ENCODE measurements around the gene CA5B. TPM values are rescaled to one million over a fixed set of nuclear protein-coding genes. Genes with fewer than 3 reads are reported as not detected.

Gene CA5B
- total RNA-seq, 6 experiments from 2014 or later = 5.1 to 9.1 (median 7.1) TPM

GRCh38 chrX:15747626-15748173 is 9.6 kb downstream of the CA5B start:
- Mint-ChIP-seq H3K36me3 (ENCODE audit: low read depth) (no peaks in the 10 kb centered on the region), H3K4me3 (no peak overlapping the region), H3K27me3 (ENCODE audit: insufficient read depth) (no peaks in the 10 kb centered on the region; the same call in 1 of the 2 replicates), H3K27ac (no peak overlapping the region), H3K4me1 (ENCODE audit: low read depth) (peaks cover 34% of the 10 kb centered on the region), H3K9me3 (no peaks in the 10 kb centered on the region)
- TF ChIP-seq CTCF (IDR thresholded peaks at IDR 0.05) = no peak
- DNase-seq = no peak

GRCh38 chrX:15748841-15749240 is 10.8 kb downstream of the CA5B start:
- H3K27me3 Mint-ChIP-seq (ENCODE audit: insufficient read depth) = no peaks in the 10 kb centered on the region

GRCh38 chrX:15749642-15750610 is 11.9 kb downstream of the CA5B start:
- Mint-ChIP-seq H3K27ac (peak overlapping the region; percentile 97), H3K4me1 (ENCODE audit: low read depth) (peaks cover 34% of the 10 kb centered on the region), H3K27me3 (ENCODE audit: insufficient read depth) (no peaks in the 10 kb centered on the region), H3K36me3 (ENCODE audit: low read depth) (no peaks in the 10 kb centered on the region), H3K4me3 (peak overlapping the region; percentile 76), H3K9me3 (no peaks in the 10 kb centered on the region)
- peak; percentile 28 for DNase-seq
- TF ChIP-seq CTCF (IDR thresholded peaks at IDR 0.05) = no peak

More at GRCh38 chrX:15748841-15749240, 10.8 kb downstream of the CA5B start:
- no peak for TF ChIP-seq CTCF (IDR thresholded peaks at IDR 0.05)
- DNase-seq = no peak
- H3K27ac Mint-ChIP-seq = peak overlapping the region; percentile 97
- no peaks in the 10 kb centered on the region for H3K36me3 Mint-ChIP-seq (ENCODE audit: low read depth)
- H3K4me1 Mint-ChIP-seq (ENCODE audit: low read depth) = peaks cover 34% of the 10 kb centered on the region
- H3K4me3 Mint-ChIP-seq = 0 out of 2 replicates have a peak overlapping the region, but pooled peaks have one; percentile 22
- H3K9me3 Mint-ChIP-seq = no peaks in the 10 kb centered on the region

- Mint-ChIP-seq H3K36me3 (ENCODE audit: low read depth) (no peaks in the 10 kb centered on the region), H3K9me3 (no peaks in the 10 kb centered on the region), H3K27ac (peak overlapping the region; percentile 97), H3K4me1 (ENCODE audit: low read depth) (peaks cover 34% of the 10 kb centered on the region), H3K27me3 (ENCODE audit: insufficient read depth) (no peaks in the 10 kb centered on the region), H3K4me3 (peak overlapping the region; percentile 76)
- peak; percentile 41 for DNase-seq
- no peak for TF ChIP-seq CTCF (IDR thresholded peaks at IDR 0.05)
Measured at GRCh38 chrX:15750611-15751154, 12.6 kb downstream of the CA5B start.

GRCh38 chrX:15751155-15751819 is 13.2 kb downstream of the CA5B start:
- Mint-ChIP-seq H3K27ac (peak overlapping the region; percentile 97), H3K4me1 (ENCODE audit: low read depth) (peaks cover 34% of the 10 kb centered on the region), H3K9me3 (no peaks in the 10 kb centered on the region), H3K4me3 (peak overlapping the region; percentile 76), H3K27me3 (ENCODE audit: insufficient read depth) (no peaks in the 10 kb centered on the region), H3K36me3 (ENCODE audit: low read depth) (no peaks in the 10 kb centered on the region)
- DNase-seq = peak; percentile 84
- TF ChIP-seq CTCF (IDR thresholded peaks at IDR 0.05) = no peak

All from HFFc6 (cell line).